Measurements from ENCODE around the gene ITGB5.

The ITGB5 gene

GRCh38 chr3:124767264-124767663, 119.9 kb downstream of the ITGB5 start:
- no peak for ATAC-seq
- TF ChIP-seq ZNF70 (CRISPR knock-in tag; IDR thresholded peaks at IDR 0.05) (no peak), ISL1 (CRISPR knock-in tag; IDR thresholded peaks at IDR 0.05) (no peak), SNAI2 (CRISPR knock-in tag; IDR thresholded peaks at IDR 0.05) (no peak), GLIS3 (CRISPR knock-in tag; IDR thresholded peaks at IDR 0.05) (no peak), PATZ1 (CRISPR knock-in tag; IDR thresholded peaks at IDR 0.05; ENCODE audit: borderline replicate concordance) (no peak), POU6F1 (CRISPR knock-in tag; IDR thresholded peaks at IDR 0.05; ENCODE audit: borderline replicate concordance, low read depth) (no peak)

- TF ChIP-seq SNAI2 (CRISPR knock-in tag; IDR thresholded peaks at IDR 0.05): no peak
- ATAC-seq: no peak
These were observed 120.8 kb downstream of the ITGB5 start for GRCh38 chr3:124766113-124767095.

GRCh38 chr3:124765197-124765840, 121.8 kb downstream of the ITGB5 start:
- TF ChIP-seq BACH2 (CRISPR knock-in tag; IDR thresholded peaks at IDR 0.05; ENCODE audit: borderline replicate concordance): no peak
- TF ChIP-seq TOX (CRISPR knock-in tag; IDR thresholded peaks at IDR 0.05; ENCODE audit: borderline replicate concordance): no peak
- TF ChIP-seq ZNF565 (CRISPR knock-in tag; conservative IDR thresholded peaks at IDR 0.05; ENCODE audit: low read depth): no peak
- TF ChIP-seq OSR1 (CRISPR knock-in tag; IDR thresholded peaks at IDR 0.05): no peak
- TF ChIP-seq ARNTL (CRISPR knock-in tag; IDR thresholded peaks at IDR 0.05; ENCODE audit: borderline replicate concordance, low read depth): no peak
- TF ChIP-seq ZNF8 (CRISPR knock-in tag; IDR thresholded peaks at IDR 0.05): no peak
- no peak for TF ChIP-seq CSDC2 (CRISPR knock-in tag; IDR thresholded peaks at IDR 0.05)
- no peak for TF ChIP-seq SNAI2 (CRISPR knock-in tag; IDR thresholded peaks at IDR 0.05)
- no peak for TF ChIP-seq PPARA (CRISPR knock-in tag; IDR thresholded peaks at IDR 0.05; ENCODE audit: borderline replicate concordance)
- no peak for TF ChIP-seq ISL1 (CRISPR knock-in tag; IDR thresholded peaks at IDR 0.05)
- no peak for TF ChIP-seq RARB (CRISPR knock-in tag; IDR thresholded peaks at IDR 0.05)
- no peak for TF ChIP-seq POU6F1 (CRISPR knock-in tag; IDR thresholded peaks at IDR 0.05; ENCODE audit: borderline replicate concordance, low read depth)
- TF ChIP-seq ZFP30 (CRISPR knock-in tag; IDR thresholded peaks at IDR 0.05): no peak
- TF ChIP-seq PATZ1 (CRISPR knock-in tag; IDR thresholded peaks at IDR 0.05; ENCODE audit: borderline replicate concordance): no peak
- TF ChIP-seq GLIS3 (CRISPR knock-in tag; IDR thresholded peaks at IDR 0.05): no peak
- TF ChIP-seq ZFP3 (CRISPR knock-in tag; IDR thresholded peaks at IDR 0.05): no peak
- no peak for TF ChIP-seq ESRRG (CRISPR knock-in tag; IDR thresholded peaks at IDR 0.05)
- no peak for TF ChIP-seq ZC3H10 (CRISPR knock-in tag; IDR thresholded peaks at IDR 0.05)
- no peak for ATAC-seq

GRCh38 chr3:124764746-124765145, 122.4 kb downstream of the ITGB5 start:
- TF ChIP-seq CSDC2 (CRISPR knock-in tag; IDR thresholded peaks at IDR 0.05) (no peak), ZC3H10 (CRISPR knock-in tag; IDR thresholded peaks at IDR 0.05) (no peak), SNAI2 (CRISPR knock-in tag; IDR thresholded peaks at IDR 0.05) (no peak), TOX (CRISPR knock-in tag; IDR thresholded peaks at IDR 0.05; ENCODE audit: borderline replicate concordance) (no peak), OSR1 (CRISPR knock-in tag; IDR thresholded peaks at IDR 0.05) (no peak), RARB (CRISPR knock-in tag; IDR thresholded peaks at IDR 0.05) (no peak), POU6F1 (CRISPR knock-in tag; IDR thresholded peaks at IDR 0.05; ENCODE audit: borderline replicate concordance, low read depth) (no peak), ZNF8 (CRISPR knock-in tag; IDR thresholded peaks at IDR 0.05) (no peak), ZFP3 (CRISPR knock-in tag; IDR thresholded peaks at IDR 0.05) (no peak), ISL1 (CRISPR knock-in tag; IDR thresholded peaks at IDR 0.05) (no peak), ZNF565 (CRISPR knock-in tag; conservative IDR thresholded peaks at IDR 0.05; ENCODE audit: low read depth) (no peak), ARNTL (CRISPR knock-in tag; IDR thresholded peaks at IDR 0.05; ENCODE audit: borderline replicate concordance, low read depth) (no peak), PPARA (CRISPR knock-in tag; IDR thresholded peaks at IDR 0.05; ENCODE audit: borderline replicate concordance) (no peak)
- no peak for ATAC-seq

Data from SK-N-SH treated with all-trans-retinoic acid at 6 μM for 48 hours (cell line).